Lower leg skin (tissue), 4 donors: ENCODE results near the gene UFD1. TPM values are rescaled to one million over a fixed set of nuclear protein-coding genes. Genes with fewer than 3 reads are reported as not detected.
"Not testable (repeated sequence)": the region's sequence is repeated elsewhere in the genome, so short reads cannot be mapped to it uniquely, and the experiment has no call there.

Experiments used
- DNase-seq, 2 donors: peaks; one replicate each; pipeline ENCODE4 v3.0.0-alpha.2; 2019; ENCODE audit warnings: low spot score in 2 of 2
- H3K4me3 ChIP-seq: fragments of 200-600 bp; sonication (generic); 2 replicates; pipeline ENCODE4 v1.5.1; 2017; ENCODE audit warnings: mild to moderate bottlenecking, low read depth; ENCODE audit not compliant: poor library complexity, severe bottlenecking
- POLR2A ChIP-seq, 2 donors: fragments of 450-650 bp; IDR thresholded peaks; one replicate each; pipeline ENCODE4 v1.6.1; 2016 to 2017; ENCODE audit warnings: antibody characterized with exemption in 2 of 2, mild to moderate bottlenecking in 1 of 2, moderate library complexity in 1 of 2
- WGBS, 2 donors: methylation state at CpG; one replicate each; pipeline ENCODE4 v1.1.5; 2018; 5-methylcytosine and 5-hydroxymethylcytosine counted together
- intact Hi-C: fragments of 100-400 bp; cut with DNase I; formaldehyde crosslinking; loops from one replicate; pipeline ENCODE4 v1.15.0; 2023; ENCODE audit warnings: low total_unique reads
- total RNA-seq, 4 donors: library from RNA; depleted of rRNA; stranded (reverse); fragments of >200 nt; gene quantifications; one replicate each; pipeline ENCODE4 v1.1.0, GENCODE V29; 2016
- TF ChIP-seq, protein P1 (sequence below), 3 donors: fragments of 450-650 bp; IDR thresholded peaks; one replicate each; pipeline ENCODE4 v1.5.1; 2016; ENCODE audit warnings: antibody characterized with exemption in 3 of 3, mild to moderate bottlenecking in 3 of 3, moderate library complexity in 2 of 3

Gene UFD1
- total RNA-seq, 4 donors from 2014 or later: 21.9 to 40.9 (median 34.5) TPM

DNA sequence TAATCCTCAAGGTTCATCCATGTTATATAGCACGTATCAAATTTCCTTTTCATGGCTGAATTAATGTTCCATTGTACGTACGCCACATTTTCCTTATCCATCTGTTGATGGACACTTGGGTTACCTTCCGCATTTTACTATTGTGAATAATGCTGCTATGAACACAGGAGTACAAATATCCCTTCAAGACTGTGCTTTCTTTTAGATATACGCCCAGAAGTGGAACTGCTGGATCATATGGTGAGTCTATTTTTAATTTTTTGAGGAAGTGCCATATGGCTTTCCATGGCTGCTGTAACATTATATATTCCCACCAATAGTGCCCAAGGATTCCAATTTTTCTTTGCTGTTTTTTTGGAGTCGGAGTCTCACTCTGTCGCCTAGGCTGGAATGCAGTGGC, 40.7 kb downstream of the UFD1 start:
- intact Hi-C loops: no loop called here
- no peak overlapping the region for H3K4me3 ChIP-seq
- TF ChIP-seq, protein P1, sequence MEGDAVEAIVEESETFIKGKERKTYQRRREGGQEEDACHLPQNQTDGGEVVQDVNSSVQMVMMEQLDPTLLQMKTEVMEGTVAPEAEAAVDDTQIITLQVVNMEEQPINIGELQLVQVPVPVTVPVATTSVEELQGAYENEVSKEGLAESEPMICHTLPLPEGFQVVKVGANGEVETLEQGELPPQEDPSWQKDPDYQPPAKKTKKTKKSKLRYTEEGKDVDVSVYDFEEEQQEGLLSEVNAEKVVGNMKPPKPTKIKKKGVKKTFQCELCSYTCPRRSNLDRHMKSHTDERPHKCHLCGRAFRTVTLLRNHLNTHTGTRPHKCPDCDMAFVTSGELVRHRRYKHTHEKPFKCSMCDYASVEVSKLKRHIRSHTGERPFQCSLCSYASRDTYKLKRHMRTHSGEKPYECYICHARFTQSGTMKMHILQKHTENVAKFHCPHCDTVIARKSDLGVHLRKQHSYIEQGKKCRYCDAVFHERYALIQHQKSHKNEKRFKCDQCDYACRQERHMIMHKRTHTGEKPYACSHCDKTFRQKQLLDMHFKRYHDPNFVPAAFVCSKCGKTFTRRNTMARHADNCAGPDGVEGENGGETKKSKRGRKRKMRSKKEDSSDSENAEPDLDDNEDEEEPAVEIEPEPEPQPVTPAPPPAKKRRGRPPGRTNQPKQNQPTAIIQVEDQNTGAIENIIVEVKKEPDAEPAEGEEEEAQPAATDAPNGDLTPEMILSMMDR (IDR thresholded peaks at IDR 0.05): no peak
- TF ChIP-seq POLR2A (IDR thresholded peaks at IDR 0.05): no peak
- WGBS, 2 donors: 64% methylated on average over 7 of the region's 7 CpGs
- DNase-seq: no peak

DNA sequence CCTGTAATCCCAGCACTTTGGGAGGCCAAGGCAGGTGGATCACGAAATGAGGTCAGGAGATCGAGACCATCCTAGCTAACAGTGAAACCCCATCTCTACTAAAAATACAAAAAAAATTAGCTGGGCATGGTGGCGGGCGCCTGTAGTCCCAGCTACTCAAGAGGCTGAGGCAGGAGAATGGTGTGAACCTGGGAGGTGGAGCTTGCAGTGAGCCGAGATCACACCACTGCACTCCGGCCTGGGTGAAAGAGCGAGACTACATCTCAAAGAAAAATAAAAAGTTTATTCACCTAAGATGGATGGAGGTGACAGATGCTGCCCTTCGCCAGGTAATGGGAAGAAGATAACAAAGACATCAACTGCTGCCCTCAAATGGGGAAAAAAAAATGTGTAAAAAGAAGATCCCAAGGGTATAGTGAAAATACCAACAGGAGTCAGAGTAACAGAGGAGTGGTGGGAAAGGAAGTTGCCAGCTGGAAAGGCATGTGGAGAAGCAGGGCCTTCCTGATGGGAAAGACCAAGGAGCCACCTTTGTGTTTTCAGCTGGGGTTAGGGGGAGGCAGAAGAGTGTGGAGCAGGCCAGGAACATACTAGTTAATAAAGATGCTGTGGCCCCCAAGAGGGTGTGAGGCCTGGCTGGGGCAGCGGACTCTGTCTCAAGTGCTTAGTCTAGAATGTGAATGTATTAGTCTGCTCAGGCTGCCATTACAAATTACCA, 42.4 kb downstream of the UFD1 start:
- 92% methylated on average over 9 of the region's 9 CpGs for WGBS, 2 donors
- intact Hi-C loops, H3K4me3 ChIP-seq, DNase-seq: not testable (repeated sequence)

DNA sequence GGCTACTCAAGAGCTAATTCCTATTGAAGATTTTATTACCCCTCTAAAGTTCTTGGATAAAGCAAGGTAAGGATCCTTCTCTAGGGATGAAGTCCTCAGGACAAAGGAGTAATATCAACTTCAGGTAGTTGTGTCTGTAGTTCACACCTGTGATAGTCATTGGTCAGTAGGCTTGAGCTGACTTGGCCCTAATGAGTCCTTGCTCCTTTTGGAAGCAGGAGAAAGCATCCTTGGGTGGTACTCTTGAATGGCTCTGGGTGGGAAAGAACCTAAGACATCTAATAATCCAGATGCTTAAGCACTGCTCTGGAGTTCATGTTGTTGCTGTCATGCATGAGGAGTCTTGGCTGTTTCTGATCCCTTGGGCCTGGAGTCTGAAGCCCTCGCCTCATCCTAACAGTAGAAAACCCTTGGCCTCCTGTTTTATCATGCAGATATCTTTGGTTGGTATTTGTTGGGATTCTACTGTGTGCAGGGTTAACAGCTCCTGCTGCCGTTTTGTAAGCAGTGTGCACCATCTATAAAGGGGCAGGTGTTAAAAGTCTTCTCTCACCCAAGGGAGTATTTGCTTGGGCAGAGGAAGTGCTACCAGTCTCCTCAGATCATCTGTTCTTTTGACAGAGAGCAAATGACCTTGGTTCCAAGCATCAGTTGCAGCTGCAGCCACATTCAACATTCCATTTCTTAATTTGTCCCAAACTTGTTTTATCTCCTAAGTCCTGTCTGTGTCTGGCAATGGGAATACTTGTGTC, 44.0 kb downstream of the UFD1 start:
- TF ChIP-seq, protein P1 (IDR thresholded peaks at IDR 0.05): no peak
- TF ChIP-seq POLR2A (IDR thresholded peaks at IDR 0.05): no peak
- intact Hi-C loops: no loop called here
- no peak overlapping the region for H3K4me3 ChIP-seq
- 78 to 79% methylated on average over 2 of the region's 2 CpGs for WGBS, 2 donors
- no peak for DNase-seq

DNA sequence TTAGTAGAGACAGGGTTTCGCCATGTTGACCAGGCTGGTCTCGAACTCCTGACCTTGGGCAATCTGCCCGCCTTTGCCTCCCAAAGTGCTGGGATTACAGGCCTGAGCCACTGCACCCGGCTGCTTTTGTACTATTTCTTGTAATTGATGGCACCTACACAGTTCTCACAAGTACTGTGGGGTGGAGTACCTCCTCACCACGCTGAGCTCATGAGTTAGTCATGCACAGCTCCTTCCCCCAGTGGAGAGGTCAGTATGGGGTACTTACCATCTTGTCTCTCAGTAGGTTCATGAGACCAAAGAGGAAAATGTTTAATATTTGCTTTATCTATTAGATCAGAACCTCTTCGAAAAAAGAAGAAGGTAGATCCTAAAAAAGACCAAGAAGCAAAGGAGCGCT, 44.6 kb downstream of the UFD1 start:
- intact Hi-C loops: no loop called here
- no peak for DNase-seq
- WGBS, 2 donors: 93 to 94% methylated on average over 7 of the region's 7 CpGs
- TF ChIP-seq, protein P1 (IDR thresholded peaks at IDR 0.05): no peak
- TF ChIP-seq POLR2A (IDR thresholded peaks at IDR 0.05): no peak
- H3K4me3 ChIP-seq: no peak overlapping the region

DNA sequence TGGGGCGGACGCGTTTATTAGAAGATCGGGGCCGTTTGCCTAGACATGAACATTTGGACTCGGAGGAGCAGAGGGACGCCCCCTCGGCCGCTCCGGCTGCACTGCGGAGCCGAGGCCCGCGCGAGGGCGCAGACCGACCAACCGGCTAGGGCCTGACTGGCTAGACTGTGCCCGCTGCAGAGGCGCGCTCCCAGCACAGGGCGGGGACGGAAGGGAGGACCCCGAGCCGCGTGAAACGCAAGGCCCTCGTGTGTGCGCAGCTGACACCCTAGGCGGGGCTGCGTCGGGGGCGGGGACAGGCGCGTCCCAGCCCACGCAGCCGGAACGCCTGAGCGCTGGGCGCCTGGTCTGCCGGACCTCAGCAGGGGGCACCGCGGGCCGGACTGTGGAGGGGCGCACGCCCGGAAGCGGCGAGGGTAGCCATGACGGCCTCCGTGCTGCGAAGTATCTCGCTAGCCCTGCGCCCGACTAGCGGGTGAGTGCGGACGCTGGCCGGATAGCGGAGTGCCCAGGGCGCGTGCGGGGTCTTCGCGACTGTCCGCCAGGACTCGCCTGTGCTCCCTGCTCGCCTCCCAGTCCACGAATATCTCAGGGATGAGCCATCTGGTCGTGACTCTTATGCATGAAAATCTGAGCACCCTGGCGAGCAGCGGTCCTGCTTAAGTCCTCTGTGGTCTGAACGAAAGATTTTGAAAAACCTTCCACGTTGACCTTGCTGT, 46.7 kb downstream of the UFD1 start, which contains the start of gene MRPL40:
TSS of gene MRPL40 (plus strand) at position 413 of the 719 bp plus-strand sequence. CDS start at position 423, 10 bp downstream.
- WGBS, 2 donors: 0% methylated on average over 11 to 72 of the region's 74 CpGs
- intact Hi-C loops: no loop called here
- DNase-seq: peak; percentile 91 to 98
- TF ChIP-seq, protein P1 (IDR thresholded peaks at IDR 0.05): peak in 1 of 3 donors; percentile 32
- no peak for TF ChIP-seq POLR2A (IDR thresholded peaks at IDR 0.05)
- peak within 1 kb of the TSS; percentile 92 for H3K4me3 ChIP-seq

DNA sequence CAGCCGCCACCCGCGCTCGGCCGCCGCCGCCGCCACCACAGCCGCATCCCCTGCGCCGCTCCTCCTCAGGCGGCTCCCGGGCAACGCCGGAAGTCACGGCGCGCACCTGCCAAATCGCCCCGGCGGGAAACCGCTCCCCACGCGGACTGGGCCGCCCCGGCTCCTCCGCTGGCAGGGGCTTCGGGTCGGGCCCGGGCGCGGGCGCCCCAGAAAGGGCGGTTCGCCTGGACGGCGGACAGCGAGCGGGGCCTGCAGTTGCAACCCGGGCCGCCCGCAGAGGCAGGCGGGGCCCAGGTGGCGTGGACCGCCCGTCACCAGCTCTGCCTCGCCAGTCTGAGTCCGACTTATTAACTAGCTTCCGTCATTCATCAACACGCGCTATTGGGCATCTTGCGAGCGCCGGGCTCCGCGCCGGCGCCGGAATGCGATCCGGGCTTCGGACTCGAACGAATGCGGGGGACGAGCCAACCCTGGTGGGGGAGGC, 47.3 kb downstream of the UFD1 start, which contains the start of gene HIRA:
TSS of gene HIRA (minus strand) at position 85 of the 484 bp plus-strand sequence. CDS start 257 bp downstream, outside the sequence.
- intact Hi-C loops: no loop called here
- peak within 1 kb of the TSS; percentile 92 for H3K4me3 ChIP-seq
- DNase-seq: peak; percentile 57 to 96
- WGBS, 2 donors: 0% methylated on average over 4 to 12 of the region's 66 CpGs
- no peak for TF ChIP-seq POLR2A (IDR thresholded peaks at IDR 0.05)
- TF ChIP-seq, protein P1 (IDR thresholded peaks at IDR 0.05): no peak
